HepG2 (cell line): ENCODE measurements around the gene CORO1A. TPM values are rescaled to one million over a fixed set of nuclear protein-coding genes. Genes with fewer than 3 reads are reported as not detected.

ENCODE experiments used
- ATAC-seq: fragments of 200-7000 bp; cut with Tn5 transposase; 3 replicates; pipeline ENCODE4 v1.9.1; 2020; ENCODE audit warnings: mild to moderate bottlenecking, moderate library complexity
- BruUV-seq: library from RNA; stranded (reverse); fragments of 400-500 nt; replicated peaks from 2 replicates; lab custom pipeline; 2021; lab: Mats Ljungman, UMichigan
- CTCF ChIA-PET: fragments of 300-600 bp; formaldehyde crosslinking; extraction: SDS; loops from one replicate; lab custom pipeline; 2021; ENCODE audit warnings: low total read pairs, inconsistent platforms, low intra/inter-chr PET ratio; lab: Yijun Ruan, JAX
- POLR2A ChIA-PET: fragments of 350-600 bp; sonication (Branson Sonifier 250); formaldehyde crosslinking; loops from one replicate; lab custom pipeline; 2020; ENCODE audit warnings: antibody characterized with exemption, inconsistent platforms; lab: Yijun Ruan, JAX
- DNase-seq: peaks from one replicate; pipeline ENCODE4 v3.0.0-alpha.2; 2015; ENCODE audit warnings: low spot score
- FAIRE-seq: peaks from 3 replicates; lab custom pipeline; 2011; peaks lifted over from hg19 to GRCh38; lab: Jason Lieb, UNC
- H2AFZ ChIP-seq: one replicate; pipeline ENCODE4 v1.6.1; 2011; ENCODE audit warnings: low read length, inconsistent platforms
- H3K27ac ChIP-seq: fragments of 300-600 bp; 3 replicates; pipeline ENCODE4 v1.8.0; 2011; ENCODE audit warnings: mixed run types, mild to moderate bottlenecking, mixed read lengths, low read length, inconsistent platforms; ENCODE audit not compliant: insufficient read depth; ENCODE audit errors: extremely low read length
- H3K27me3 ChIP-seq, 2 experiments: fragments of 200-600 bp in 1 of 2; 2 replicates in 1 of 2; 3 replicates in 1 of 2; pipeline versions ENCODE4 v1.6.0 to v1.8.0; 2011; ENCODE audit warnings: low read length in 2 of 2, mild to moderate bottlenecking in 2 of 2, moderate library complexity in 2 of 2, inconsistent platforms in 1 of 2; ENCODE audit not compliant: insufficient read depth in 2 of 2, control insufficient read depth in 1 of 2
- H3K36me3 ChIP-seq, 2 experiments: fragments of 200-600 bp in 1 of 2; replicated peaks in 1 of 2; 2 replicates in 1 of 2; 3 replicates in 1 of 2; pipeline versions ENCODE4 v1.5.1 to v1.8.0; 2011; ENCODE audit warnings: low read length in 2 of 2, inconsistent platforms in 1 of 2; ENCODE audit not compliant: insufficient read depth in 2 of 2, control insufficient read depth in 1 of 2
- H3K4me1 ChIP-seq: 2 replicates; pipeline ENCODE4 v1.5.1; 2012; ENCODE audit warnings: low read length, inconsistent platforms; ENCODE audit not compliant: insufficient read depth
- H3K4me2 ChIP-seq: 2 replicates; pipeline ENCODE4 v1.6.0; 2011; ENCODE audit warnings: low read depth, low read length, inconsistent platforms
- H3K4me3 ChIP-seq, 3 experiments: fragments of 200-600 bp in 1 of 3; sonication (generic), shearing (Covaris generic) in 1 of 3; replicated peaks in 1 of 3; 2 replicates each; pipeline ENCODE4 v1.5.1; 2011 to 2016; ENCODE audit warnings: low read length in 3 of 3, inconsistent platforms in 2 of 3, low read depth in 2 of 3, mild to moderate bottlenecking in 2 of 3, control low read depth in 1 of 3, mixed read lengths in 1 of 3; ENCODE audit not compliant: insufficient read depth in 1 of 3
- H3K79me2 ChIP-seq: one replicate; pipeline ENCODE4 v1.6.1; 2011; ENCODE audit warnings: low read length, inconsistent platforms; ENCODE audit not compliant: insufficient read depth
- H3K9ac ChIP-seq: 2 replicates; pipeline ENCODE4 v1.6.0; 2011; ENCODE audit warnings: mild to moderate bottlenecking, low read depth, low read length, inconsistent platforms; ENCODE audit not compliant: insufficient read depth
- H3K9me3 ChIP-seq: 2 replicates; pipeline ENCODE4 v1.5.1; 2012; ENCODE audit warnings: mild to moderate bottlenecking, low read length
- H4K20me1 ChIP-seq: 2 replicates; pipeline ENCODE4 v1.6.0; 2011; ENCODE audit warnings: inconsistent platforms, mild to moderate bottlenecking, low read length, moderate library complexity; ENCODE audit not compliant: insufficient read depth
- FOXK1 ChIP-seq: sonication (generic); formaldehyde crosslinking; IDR thresholded peaks from 2 replicates; pipeline ENCODE4 v1.4.0; 2020; ENCODE audit warnings: low read depth, missing genetic modification reagents, borderline replicate concordance
- MAFK ChIP-seq, 2 experiments: IDR thresholded peaks in 1 of 2; conservative IDR thresholded peaks in 1 of 2; 2 replicates each; pipeline ENCODE4 v1.6.1; 2011; ENCODE audit warnings: improper control_type of control experiment in 2 of 2, low read length in 2 of 2
- PCBP1 ChIP-seq: fragments of 200-400 bp; formaldehyde crosslinking; IDR thresholded peaks from 2 replicates; pipeline ENCODE4 v1.6.1; 2017; ENCODE audit warnings: mild to moderate bottlenecking, low read depth, low read length, borderline replicate concordance
- YEATS4 ChIP-seq: sonication (generic); formaldehyde crosslinking; IDR thresholded peaks from 2 replicates; pipeline ENCODE4 v1.4.0; 2020; ENCODE audit warnings: missing genetic modification reagents, borderline replicate concordance
- ZFYVE20 ChIP-seq: sonication (generic); formaldehyde crosslinking; IDR thresholded peaks from 2 replicates; pipeline ENCODE4 v1.8.0; 2023; ENCODE audit warnings: low read depth, mild to moderate bottlenecking, moderate library complexity, missing genetic modification reagents, borderline replicate concordance
- ZNF24 ChIP-seq: fragments of 450-650 bp; IDR thresholded peaks from 2 replicates; pipeline ENCODE4 v1.6.1; 2017; ENCODE audit warnings: antibody characterized with exemption, mild to moderate bottlenecking
- WGBS: methylation state at CpG from one replicate; pipeline ENCODE4 v1.1.6; 2017; ENCODE audit warnings: low lambda C conversion rate; 5-methylcytosine and 5-hydroxymethylcytosine counted together
- in situ Hi-C: cut with HindIII; loops from 2 replicates; pipeline ENCODE4 v1.10.0; 2017; ENCODE audit warnings: low pct_unique_long_range_greater_than_20kb; ENCODE audit not compliant: extremely low pct_ligation_motif_present
- intact Hi-C: fragments of 100-400 bp; cut with micrococcal nuclease; formaldehyde crosslinking; loops from one replicate; pipeline ENCODE4 v1.10.0; 2022; ENCODE audit not compliant: unreplicated experiment
- polyA plus RNA-seq, 8 experiments: library from polyadenylated mRNA; depleted of rRNA in 3 of 8; stranded (reverse) in 7 of 8; unstranded in 1 of 8; fragments of >200 nt; fragmentation: Illumina TruSeq in 4 of 8; extraction: Trizol in 4 of 8; gene quantifications; 2 replicates each; pipeline versions ENCODE4 v1.2.1 to v1.2.3, GENCODE V29; 2011 to 2016; ENCODE audit warnings: low read depth in 4 of 8, missing spikeins in 1 of 8, mixed read lengths in 1 of 8; ENCODE audit not compliant: insufficient read depth in 1 of 8
- total RNA-seq, 5 experiments: library from RNA; depleted of rRNA; stranded (reverse); fragments of >200 nt; fragmentation: Illumina TruSeq; extraction: Trizol; gene quantifications; 2 replicates each; pipeline ENCODE4 v1.2.3, GENCODE V29; 2016; ENCODE audit warnings: low read depth in 1 of 5
- TF ChIP-seq, protein P1 (sequence below): sonication (generic); formaldehyde crosslinking; IDR thresholded peaks from 2 replicates; pipeline ENCODE4 v1.5.0; 2020; ENCODE audit warnings: missing genetic modification reagents
- TF ChIP-seq, protein P2 (sequence below): IDR thresholded peaks from 2 replicates; pipeline ENCODE4 v1.6.1; 2016; ENCODE audit warnings: low read depth, borderline replicate concordance

The CORO1A gene
- total and polyA plus RNA-seq, 2 of the 13 experiments (the other 11 are each of a cell fraction or from before 2014, with no cell fraction given): 6.5 to 12.9 TPM

DNA sequence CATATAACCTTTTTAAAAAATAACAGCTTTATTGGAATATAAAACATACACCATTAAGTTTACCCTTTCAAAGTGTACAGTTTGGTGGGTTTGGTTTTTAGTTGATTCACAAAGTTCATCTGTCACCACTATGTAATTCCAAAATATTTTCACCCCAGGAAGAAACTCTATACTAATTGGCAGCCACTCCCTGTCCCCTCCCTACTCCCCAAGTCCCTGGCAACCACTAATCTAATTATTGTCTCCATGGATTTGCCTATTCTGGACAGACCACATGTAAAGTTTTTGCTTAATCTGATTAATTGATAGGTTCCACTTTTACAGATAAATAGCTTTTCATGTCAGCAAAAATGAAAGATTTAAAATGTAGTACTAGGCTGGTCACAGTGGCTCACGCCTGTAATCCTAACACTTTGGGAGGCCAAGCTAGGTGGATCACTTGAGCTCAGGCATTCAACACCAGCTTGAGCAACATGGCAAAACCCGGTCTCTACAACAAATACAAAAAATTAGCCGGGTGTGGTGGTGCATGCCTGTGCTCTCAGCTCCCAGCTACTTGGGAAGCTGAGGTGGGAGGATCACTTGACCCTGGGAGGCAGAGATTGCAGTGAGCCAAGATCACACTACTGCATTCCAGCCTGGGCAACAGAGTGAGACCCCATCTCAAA, 35.4 kb upstream of the CORO1A start:
- Histone ChIP-seq H3K27ac (no peak overlapping the region), H3K27me3 (no peaks in the 10 kb centered on the region), H3K9me3 (peaks cover 13% of the 10 kb centered on the region), H3K36me3 (no peaks in the 10 kb centered on the region), H4K20me1 (no peaks in the 10 kb centered on the region), H3K9ac (no peak overlapping the region), H3K4me2 (no peak overlapping the region), H3K79me2 (no peaks in the 10 kb centered on the region), H2AFZ (no peak overlapping the region), H3K4me3 (no peak overlapping the region), H3K4me1 (peaks cover 37% of the 10 kb centered on the region)
- TF ChIP-seq MAFK (conservative IDR thresholded peaks at IDR 0.05 in 1 of 2, IDR thresholded peaks at IDR 0.05 in 1 of 2; ENCODE audit: low read length in 2 of 2): 0 out of 4 replicates have a peak, but pooled peaks of 1 of the 2 experiments have one; percentile 1
- TF ChIP-seq, protein P1, sequence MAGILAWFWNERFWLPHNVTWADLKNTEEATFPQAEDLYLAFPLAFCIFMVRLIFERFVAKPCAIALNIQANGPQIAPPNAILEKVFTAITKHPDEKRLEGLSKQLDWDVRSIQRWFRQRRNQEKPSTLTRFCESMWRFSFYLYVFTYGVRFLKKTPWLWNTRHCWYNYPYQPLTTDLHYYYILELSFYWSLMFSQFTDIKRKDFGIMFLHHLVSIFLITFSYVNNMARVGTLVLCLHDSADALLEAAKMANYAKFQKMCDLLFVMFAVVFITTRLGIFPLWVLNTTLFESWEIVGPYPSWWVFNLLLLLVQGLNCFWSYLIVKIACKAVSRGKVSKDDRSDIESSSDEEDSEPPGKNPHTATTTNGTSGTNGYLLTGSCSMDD (CRISPR knock-in tag): no peak
- FAIRE-seq (no peak), ATAC-seq (no peak), DNase-seq (no peak)
- intact Hi-C loops: no loop called here
- CTCF ChIA-PET: no interaction called here
- WGBS: 76% methylated on average over 3 of the region's 3 CpGs
- no TSS peak for BruUV-seq
- in situ Hi-C loops: no loop called here
- POLR2A ChIA-PET: interaction anchor here (1.0 kb wide), 1 partner anchor 8 kb away, joined by 3 read pairs; no protein-coding TSS in a partner anchor

DNA sequence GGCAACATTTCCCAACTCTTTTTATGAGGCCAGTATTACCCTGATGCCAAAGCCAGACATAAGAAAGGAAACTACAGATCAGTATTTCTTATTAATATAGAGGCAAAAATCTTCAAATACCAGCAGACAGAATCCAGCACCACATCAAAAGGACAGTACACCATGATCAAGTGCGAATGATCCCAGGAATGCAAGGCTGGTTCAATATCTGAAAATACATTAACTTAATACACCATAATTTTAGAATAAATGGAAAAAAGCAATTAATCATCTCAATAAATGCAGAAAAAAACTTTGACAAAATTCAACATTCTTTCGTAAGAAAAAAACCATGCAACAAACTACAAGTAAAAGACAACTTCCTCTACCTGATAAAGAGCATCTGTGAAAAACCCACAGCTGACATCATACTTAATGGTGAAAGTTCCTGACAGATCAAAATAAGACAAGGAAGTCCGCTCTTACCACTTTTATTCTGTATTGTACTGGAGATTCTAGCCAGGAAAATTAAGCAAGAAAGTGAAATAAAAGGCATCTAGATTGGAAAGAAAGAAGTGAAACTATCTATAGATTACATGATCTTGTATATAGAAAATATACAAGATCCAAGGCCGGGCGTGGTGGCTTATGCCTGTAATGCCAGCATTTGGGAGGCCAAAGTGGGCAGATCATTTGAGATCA, 34.0 kb upstream of the CORO1A start:
- no peak overlapping the region for H2AFZ ChIP-seq
- no peaks in the 10 kb centered on the region for H3K27me3 ChIP-seq
- H3K9ac ChIP-seq: no peak overlapping the region
- H4K20me1 ChIP-seq: no peaks in the 10 kb centered on the region
- no peak overlapping the region for H3K4me2 ChIP-seq
- POLR2A ChIA-PET: interaction anchor here (1.8 kb wide), 1 partner anchor 9 kb away, joined by 12 read pairs; no protein-coding TSS in a partner anchor
- no peaks in the 10 kb centered on the region for H3K79me2 ChIP-seq
- BruUV-seq: no TSS peak
- peaks cover 22% of the 10 kb centered on the region for H3K4me1 ChIP-seq
- intact Hi-C loops (no loop called here), in situ Hi-C loops (no loop called here)
- FAIRE-seq: no peak
- no peaks in the 10 kb centered on the region for H3K36me3 ChIP-seq
- H3K4me3 ChIP-seq: no peak overlapping the region
- TF ChIP-seq PCBP1 (no peak), FOXK1 (CRISPR knock-in tag) (no peak), ZNF24 (no peak), ZFYVE20 (CRISPR knock-in tag) (no peak), YEATS4 (no peak)
- TF ChIP-seq, protein P2, sequence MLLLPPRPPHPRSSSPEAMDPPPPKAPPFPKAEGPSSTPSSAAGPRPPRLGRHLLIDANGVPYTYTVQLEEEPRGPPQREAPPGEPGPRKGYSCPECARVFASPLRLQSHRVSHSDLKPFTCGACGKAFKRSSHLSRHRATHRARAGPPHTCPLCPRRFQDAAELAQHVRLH (CRISPR knock-in tag): no peak
- no peak for ATAC-seq
- peaks cover 13% of the 10 kb centered on the region for H3K9me3 ChIP-seq
- no peak for DNase-seq
- no peak overlapping the region for H3K27ac ChIP-seq
- CTCF ChIA-PET: no interaction called here
- 57% methylated on average over 5 of the region's 5 CpGs for WGBS
